ENCODE measurements around the gene PPIP5K1. TPM values are rescaled to one million over a fixed set of nuclear protein-coding genes. Genes with fewer than 3 reads are reported as not detected.

The PPIP5K1 gene
- total and polyA plus RNA-seq, 9 of the 15 experiments (the other 6 are each of a cell fraction or from before 2014, with no cell fraction given): 2.5 to 74.6 (median 35.1) TPM

- TF ChIP-seq PRDM10 (IDR thresholded peaks at IDR 0.05; ENCODE audit: partially characterized antibody) (peak; percentile 68), HDAC3 (IDR thresholded peaks at IDR 0.05; ENCODE audit: borderline replicate concordance, partially characterized antibody) (no peak), DLX4 (CRISPR knock-in tag; IDR thresholded peaks at IDR 0.05) (no peak), ZNF511 (CRISPR knock-in tag; IDR thresholded peaks at IDR 0.05) (no peak), STAT5A (IDR thresholded peaks at IDR 0.05; ENCODE audit: borderline replicate concordance, low read length) (peak; percentile 54), HNRNPK (IDR thresholded peaks at IDR 0.05; ENCODE audit: low read depth, low read length, poor library complexity, severe bottlenecking) (no peak), ARID3A (IDR thresholded peaks at IDR 0.05; ENCODE audit: borderline replicate concordance, low read depth, low read length) (peak; percentile 9; the same call in 1 of the 2 replicates), EP400 (IDR thresholded peaks at IDR 0.05) (peak; percentile 27; the same call in 1 of the 2 replicates), SRSF1 (IDR thresholded peaks at IDR 0.05; ENCODE audit: low read depth, low read length) (no peak), ZNF592 (IDR thresholded peaks at IDR 0.05) (0 out of 2 replicates have a peak, but pooled peaks have one; percentile 44)
Observed at GRCh38 chr15:43514241-43515057, 75.6 kb downstream of the PPIP5K1 start (continued).

All from K562 (cell line).